Natural killer cell (primary cell): ENCODE measurements around the gene TMEM52B. TPM values are rescaled to one million over a fixed set of nuclear protein-coding genes. Genes with fewer than 3 reads are reported as not detected.
"Not testable (repeated sequence)": the region's sequence is repeated elsewhere in the genome, so short reads cannot be mapped to it uniquely, and the experiment has no call there.

Source experiments
- ATAC-seq, 3 donors: fragments of 150-1000 bp in 2 of 3; fragments of 200-7000 bp in 1 of 3; cut with Tn5 transposase; 1 replicate in 1 of 3; 2 replicates in 2 of 3; pipeline ENCODE4 v1.10.0; 2021; ENCODE audit warnings: mild to moderate bottlenecking in 2 of 3, moderate library complexity in 2 of 3
- DNase-seq, 2 donors: peaks; one replicate each; pipeline versions ENCODE4 v3.0.0 to v3.0.0-alpha.2; 2013 to 2021; ENCODE audit warnings: mixed read lengths in 1 of 2
- H3K27ac ChIP-seq: one replicate; pipeline ENCODE4 v1.5.1; 2013; ENCODE audit warnings: mild to moderate bottlenecking, low read length
- H3K27me3 ChIP-seq: one replicate; pipeline ENCODE4 v1.6.1; 2013; ENCODE audit warnings: low read length; ENCODE audit not compliant: control insufficient read depth, insufficient read depth
- H3K36me3 ChIP-seq: one replicate; pipeline ENCODE4 v1.6.1; 2013; ENCODE audit warnings: low read length; ENCODE audit not compliant: control insufficient read depth, insufficient read depth
- H3K4me1 ChIP-seq: one replicate; pipeline ENCODE4 v1.6.1; 2013; ENCODE audit warnings: low read length; ENCODE audit not compliant: control insufficient read depth, insufficient read depth
- H3K4me3 ChIP-seq: one replicate; pipeline ENCODE4 v1.5.1; 2013; ENCODE audit warnings: low read length
- H3K9me3 ChIP-seq: one replicate; pipeline ENCODE4 v1.6.1; 2013; ENCODE audit warnings: low read length; ENCODE audit not compliant: control insufficient read depth, insufficient read depth
- H3K27ac Mint-ChIP-seq, 2 donors: one replicate each; pipeline ENCODE4 v1.8.0; 2022; ENCODE audit warnings: mild to moderate bottlenecking in 2 of 2, mixed read lengths in 2 of 2, moderate library complexity in 1 of 2
- H3K27me3 Mint-ChIP-seq, 2 donors: one replicate each; pipeline ENCODE4 v1.8.0; 2022; ENCODE audit warnings: low read depth in 2 of 2, mixed read lengths in 2 of 2
- H3K36me3 Mint-ChIP-seq: one replicate; pipeline ENCODE4 v1.8.0; 2022; ENCODE audit warnings: mixed read lengths
- H3K4me1 Mint-ChIP-seq, 2 donors: one replicate each; pipeline ENCODE4 v1.8.0; 2022; ENCODE audit warnings: mixed read lengths in 2 of 2
- H3K4me3 Mint-ChIP-seq: one replicate; pipeline ENCODE4 v1.8.0; 2022; ENCODE audit warnings: mild to moderate bottlenecking, moderate library complexity, mixed read lengths
- H3K9me3 Mint-ChIP-seq, 2 donors: one replicate each; pipeline ENCODE4 v1.8.0; 2022; ENCODE audit warnings: mixed read lengths in 2 of 2
- WGBS: methylation state at CpG from one replicate; pipeline ENCODE4 v1.1.7; 2013; ENCODE audit warnings: missing lambda C conversion rate; ENCODE audit not compliant: insufficient coverage; 5-methylcytosine and 5-hydroxymethylcytosine counted together
- intact Hi-C: fragments of 100-400 bp; cut with micrococcal nuclease; formaldehyde crosslinking; loops from one replicate; pipeline ENCODE4 v1.14.2; 2022
- total RNA-seq, 4 donors: library from RNA; stranded (reverse); fragments of 120-200 nt in 1 of 4; gene quantifications; one replicate each; pipeline versions ENCODE4 v1.2.3 to v1.2.4, GENCODE V29; 2013 to 2022
- TF ChIP-seq, protein P1 (sequence below): fragments of 200-600 bp; IDR thresholded peaks from one replicate; pipeline ENCODE4 v1.8.0; 2022; ENCODE audit warnings: antibody characterized with exemption

The TMEM52B gene
- total RNA-seq, 3 donors from 2014 or later (not counting 1 experiment from before 2014, with no cell fraction given) = 1.5 TPM; not detected in 2

GRCh38 chr12:10221846-10222245 lies 43.0 kb downstream of the TMEM52B start:
- no peaks in the 10 kb centered on the region for H3K4me1 ChIP-seq
- ATAC-seq = no peak
- H3K9me3 ChIP-seq = no peaks in the 10 kb centered on the region
- Mint-ChIP-seq H3K4me3 (no peak overlapping the region), H3K27ac (no peak overlapping the region), H3K36me3 (peaks cover 25% of the 10 kb centered on the region), H3K27me3 (no peaks in the 10 kb centered on the region), H3K9me3 (no peaks in the 10 kb centered on the region), H3K4me1 (peaks cover 11 to 13% of the 10 kb centered on the region in 2 donors)
- H3K27ac ChIP-seq = no peak overlapping the region
- TF ChIP-seq, protein P1, sequence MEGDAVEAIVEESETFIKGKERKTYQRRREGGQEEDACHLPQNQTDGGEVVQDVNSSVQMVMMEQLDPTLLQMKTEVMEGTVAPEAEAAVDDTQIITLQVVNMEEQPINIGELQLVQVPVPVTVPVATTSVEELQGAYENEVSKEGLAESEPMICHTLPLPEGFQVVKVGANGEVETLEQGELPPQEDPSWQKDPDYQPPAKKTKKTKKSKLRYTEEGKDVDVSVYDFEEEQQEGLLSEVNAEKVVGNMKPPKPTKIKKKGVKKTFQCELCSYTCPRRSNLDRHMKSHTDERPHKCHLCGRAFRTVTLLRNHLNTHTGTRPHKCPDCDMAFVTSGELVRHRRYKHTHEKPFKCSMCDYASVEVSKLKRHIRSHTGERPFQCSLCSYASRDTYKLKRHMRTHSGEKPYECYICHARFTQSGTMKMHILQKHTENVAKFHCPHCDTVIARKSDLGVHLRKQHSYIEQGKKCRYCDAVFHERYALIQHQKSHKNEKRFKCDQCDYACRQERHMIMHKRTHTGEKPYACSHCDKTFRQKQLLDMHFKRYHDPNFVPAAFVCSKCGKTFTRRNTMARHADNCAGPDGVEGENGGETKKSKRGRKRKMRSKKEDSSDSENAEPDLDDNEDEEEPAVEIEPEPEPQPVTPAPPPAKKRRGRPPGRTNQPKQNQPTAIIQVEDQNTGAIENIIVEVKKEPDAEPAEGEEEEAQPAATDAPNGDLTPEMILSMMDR = no peak
- WGBS = 100% methylated on average over 1 of the region's 5 CpGs
- no peak overlapping the region for H3K4me3 ChIP-seq
- no peak for DNase-seq
- no peaks in the 10 kb centered on the region for H3K27me3 ChIP-seq
- H3K36me3 ChIP-seq = peaks cover 47% of the 10 kb centered on the region
- intact Hi-C loops = no loop called here

DNA sequence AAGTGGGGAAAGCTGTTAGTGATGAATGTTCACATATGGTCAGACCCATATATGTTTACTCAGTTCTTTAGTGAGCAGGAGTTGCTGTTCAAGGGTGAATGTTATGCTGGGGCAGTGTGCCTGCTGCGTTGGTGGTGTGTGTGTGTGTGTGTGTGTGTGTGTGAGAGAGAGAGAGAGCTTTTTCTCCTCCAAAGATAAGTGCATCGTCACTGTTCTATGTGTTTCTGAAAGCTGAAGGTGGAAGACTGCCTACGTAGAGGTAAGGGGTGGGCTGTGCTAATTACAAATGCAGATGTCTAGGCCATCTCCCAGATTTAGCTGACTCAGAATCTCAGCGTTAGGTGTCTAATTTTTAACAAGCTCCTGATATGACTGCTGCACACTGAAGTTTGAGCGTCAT lies 44.4 kb downstream of the TMEM52B start:
- Mint-ChIP-seq H3K4me3 (no peak overlapping the region), H3K4me1 (peaks cover 12 to 13% of the 10 kb centered on the region in 2 donors), H3K27me3 (no peaks in the 10 kb centered on the region), H3K36me3 (peaks cover 25% of the 10 kb centered on the region), H3K9me3 (no peaks in the 10 kb centered on the region), H3K27ac (peak overlapping the region in 1 of 2 donors; percentile 4)
- DNase-seq (no peak), ATAC-seq (peak in 1 of 3 donors; percentile 15)
- 85% methylated on average over 5 of the region's 5 CpGs for WGBS
- H3K27me3 ChIP-seq = no peaks in the 10 kb centered on the region
- no peaks in the 10 kb centered on the region for H3K9me3 ChIP-seq
- TF ChIP-seq, protein P1 = no peak
- no peak overlapping the region for H3K4me3 ChIP-seq
- no peak overlapping the region for H3K27ac ChIP-seq
- intact Hi-C loops = no loop called here
- H3K4me1 ChIP-seq = no peaks in the 10 kb centered on the region
- H3K36me3 ChIP-seq = peaks cover 44% of the 10 kb centered on the region

GRCh38 chr12:10225426-10225825 lies 46.6 kb downstream of the TMEM52B start:
- WGBS = 95% methylated on average over 16 of the region's 26 CpGs
- Mint-ChIP-seq H3K4me1 (peaks cover 12 to 13% of the 10 kb centered on the region in 2 donors), H3K36me3 (peaks cover 22% of the 10 kb centered on the region)
- intact Hi-C loops, H3K27ac ChIP-seq, H3K27ac Mint-ChIP-seq, ATAC-seq, DNase-seq, H3K4me1 ChIP-seq, H3K4me3 Mint-ChIP-seq, H3K9me3 ChIP-seq, H3K27me3 Mint-ChIP-seq, H3K27me3 ChIP-seq, H3K4me3 ChIP-seq, H3K9me3 Mint-ChIP-seq: not testable (repeated sequence)
- H3K36me3 ChIP-seq = peaks cover 36% of the 10 kb centered on the region

DNA sequence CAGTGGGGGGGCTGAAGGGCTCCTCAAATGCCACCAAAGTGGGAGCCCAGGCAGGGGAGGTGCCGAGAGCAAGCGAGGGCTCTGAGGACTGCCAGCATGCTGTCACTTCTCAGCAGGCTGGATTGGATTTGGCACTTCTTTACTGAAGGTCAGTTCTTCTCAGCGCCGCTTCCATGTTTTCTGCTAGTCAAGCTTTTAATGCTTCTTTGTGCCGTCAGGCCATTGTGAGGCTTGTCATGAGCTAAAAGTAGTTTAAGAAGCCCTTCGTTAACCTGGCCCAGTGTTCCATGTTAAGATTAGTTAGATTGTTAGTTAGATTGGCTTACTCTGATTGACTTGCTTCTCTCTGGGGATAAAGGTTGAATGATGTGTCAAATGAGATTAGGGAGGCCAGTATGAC lies 47.3 kb downstream of the TMEM52B start:
- intact Hi-C loops = no loop called here
- 96% methylated on average over 6 of the region's 6 CpGs for WGBS
- ATAC-seq (no peak), DNase-seq (no peak)
- H3K27me3 ChIP-seq = no peaks in the 10 kb centered on the region
- H3K36me3 ChIP-seq = peaks cover 29% of the 10 kb centered on the region
- H3K4me3 ChIP-seq = no peak overlapping the region
- no peaks in the 10 kb centered on the region for H3K9me3 ChIP-seq
- H3K27ac ChIP-seq = no peak overlapping the region
- Mint-ChIP-seq H3K4me1 (peaks cover 12 to 13% of the 10 kb centered on the region in 2 donors), H3K4me3 (no peak overlapping the region), H3K9me3 (no peaks in the 10 kb centered on the region), H3K36me3 (peaks cover 15% of the 10 kb centered on the region), H3K27me3 (no peaks in the 10 kb centered on the region), H3K27ac (peak overlapping the region in 1 of 2 donors; percentile 3)
- TF ChIP-seq, protein P1 = no peak
- H3K4me1 ChIP-seq = no peaks in the 10 kb centered on the region
